ENCODE data around the gene EPHX1.

DNA sequence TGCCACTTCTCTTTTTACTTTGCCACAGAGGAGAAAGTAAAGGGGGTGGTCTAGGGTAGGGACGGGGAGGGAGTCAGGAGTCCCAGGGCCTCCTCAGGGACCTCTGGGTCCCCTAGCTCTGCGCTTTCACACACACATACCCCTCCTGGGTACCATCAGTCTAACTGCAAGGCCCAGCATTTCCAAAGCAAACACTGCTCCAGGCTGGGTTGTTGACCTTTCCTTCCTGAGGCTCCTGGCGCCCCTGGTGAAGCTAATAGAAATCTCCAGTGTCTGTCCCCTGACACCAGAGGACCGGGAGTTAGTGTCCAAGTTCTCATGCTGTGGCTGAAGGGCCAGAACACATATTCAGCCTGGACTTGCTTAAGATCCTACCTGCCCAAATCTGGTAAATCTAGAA is 68.4 kb downstream of the EPHX1 start:
- TF ChIP-seq CTCF (IDR thresholded peaks at IDR 0.05), result no peak
- no peak for TF ChIP-seq EP300 (IDR thresholded peaks at IDR 0.05)
- no peak for TF ChIP-seq POLR2A (IDR thresholded peaks at IDR 0.05)

Measured in ovary (tissue), 3 donors.